ENCODE measurements around the gene KCNG1. TPM values are rescaled to one million over a fixed set of nuclear protein-coding genes. Genes with fewer than 3 reads are reported as not detected.

The KCNG1 gene
- total and polyA plus RNA-seq, 2 of the 8 experiments (the other 6 are each of a cell fraction or from before 2014, with no cell fraction given) = 16.0 to 18.0 TPM

GRCh38 chr20:51016521-51016920 is 6.4 kb downstream of the KCNG1 start:
- Histone ChIP-seq H3K36me3 (ENCODE audit: control insufficient read depth in 2 of 4, insufficient read depth in 4 of 4, low read length in 3 of 4) (no peaks in the 10 kb centered on the region), H3K27ac (ENCODE audit: low read depth, low read length) (no peak overlapping the region), H4K5ac (ENCODE audit: insufficient read length, low read depth, low read length) (no peak overlapping the region), H3K79me2 (ENCODE audit: control insufficient read depth in 1 of 2, insufficient read depth in 2 of 2, low read length in 2 of 2) (no peaks in the 10 kb centered on the region), H3K56ac (replicated peaks; ENCODE audit: insufficient read length, low read depth, low read length) (no peak overlapping the region), H3K14ac (ENCODE audit: insufficient read length) (no peak overlapping the region), H3K79me1 (ENCODE audit: low read depth, low read length) (no peaks in the 10 kb centered on the region), H4K8ac (ENCODE audit: extremely low read depth, insufficient read depth, low read length) (no peak overlapping the region; the same call in 1 of the 2 replicates), H4K91ac (replicated peaks; ENCODE audit: insufficient read length, low read length) (no peak overlapping the region), H2AK5ac (ENCODE audit: low read depth, low read length) (no peak overlapping the region; the same call in 1 of the 2 replicates), H3K9ac (replicated peaks in 1 of 4; ENCODE audit: extremely low read depth in 1 of 4, low read depth in 3 of 4, low read length in 3 of 4) (no peak overlapping the region), H3K4me2 (ENCODE audit: insufficient read depth in 1 of 2, low read depth in 2 of 2, low read length in 2 of 2) (no peak overlapping the region), H3K23me2 (ENCODE audit: low read depth, low read length) (no peaks in the 10 kb centered on the region; the same call in 1 of the 2 replicates), H3K18ac (ENCODE audit: extremely low read depth, low read length) (no peak overlapping the region), H3K23ac (ENCODE audit: insufficient read length) (no peak overlapping the region), H2AFZ (ENCODE audit: low read length) (no peak overlapping the region), H2BK5ac (ENCODE audit: low read depth, low read length) (no peak overlapping the region), H3K27me3 (replicated peaks in 1 of 4; ENCODE audit: control insufficient read depth in 3 of 4, extremely low read depth in 1 of 4, insufficient read depth in 3 of 4, low read length in 3 of 4) (no peaks in the 10 kb centered on the region; a peak in 2 of 7 replicates), H3K4ac (replicated peaks; ENCODE audit: insufficient read length, low read depth, low read length) (no peak overlapping the region), H2BK20ac (ENCODE audit: low read length) (no peak overlapping the region), H3K4me1 (replicated peaks in 1 of 4; ENCODE audit: control insufficient read depth in 3 of 4, insufficient read depth in 4 of 4, low read length in 3 of 4) (peaks cover 11 to 34% (median 20%) of the 10 kb centered on the region in 4 experiments), H4K20me1 (replicated peaks in 1 of 2; ENCODE audit: control insufficient read depth in 1 of 2, insufficient read depth in 2 of 2, low read length in 2 of 2) (no peaks in the 10 kb centered on the region), H2BK120ac (replicated peaks; ENCODE audit: low read depth, low read length) (no peak overlapping the region), H3K4me3 (ENCODE audit: extremely low read depth in 1 of 4, insufficient read depth in 2 of 4, low read depth in 3 of 4, low read length in 4 of 4) (no peak overlapping the region), H2BK12ac (ENCODE audit: low read depth, low read length) (no peak overlapping the region), H3K9me3 (ENCODE audit: insufficient read depth in 2 of 2, low read depth in 1 of 2, low read length in 1 of 2) (no peaks in the 10 kb centered on the region), H2BK15ac (ENCODE audit: low read length) (no peak overlapping the region)
- POLR2A ChIA-PET (ENCODE audit: partially characterized antibody) = no interaction called here
- CTCF ChIA-PET (ENCODE audit: partially characterized antibody) = interaction anchor here (0.6 to 3.5 kb wide), 16 partner anchors 9 to 344 kb away, joined by 3 to 47 read pairs (median 10); no protein-coding TSS in a partner anchor
- DNase-seq (ENCODE audit: low read depth in 1 of 2, low spot score in 2 of 2) (no peak), FAIRE-seq (no peak)
- WGBS, 2 experiments (ENCODE audit: extremely low coverage in 1 of 2, insufficient coverage in 1 of 2, insufficient read length in 1 of 2, insufficient replicate concordance in 2 of 2, low coverage in 1 of 2, low lambda C conversion rate in 2 of 2, missing lambda C conversion rate in 1 of 2) = 89% methylated on average over 9 of the region's 9 CpGs; no CpG with 5 or more reads in 1 of the 2 experiments
- no peak for TF ChIP-seq SIN3A (conservative IDR thresholded peaks at IDR 0.05 in 1 of 2, IDR thresholded peaks at IDR 0.05 in 1 of 2; ENCODE audit: low read depth in 1 of 2, low read length in 2 of 2)
- TF ChIP-seq CREB1 (IDR thresholded peaks at IDR 0.05) = no peak

Measured in H1 (cell line).